Neural crest cell (in vitro differentiated cells): ENCODE results near the gene ARFIP1. TPM values are rescaled to one million over a fixed set of nuclear protein-coding genes. Genes with fewer than 3 reads are reported as not detected.

Experiments
- DNase-seq: peaks from one replicate; pipeline ENCODE4 v3.0.0; 2021; ENCODE audit warnings: low read depth, mixed read lengths, low spot score
- H3K27ac Mint-ChIP-seq: one replicate; pipeline ENCODE4 v1.8.0; 2021; ENCODE audit warnings: mild to moderate bottlenecking, mixed read lengths; ENCODE audit not compliant: unreplicated experiment
- H3K27me3 Mint-ChIP-seq: 2 replicates; pipeline ENCODE4 v1.8.0; 2021; ENCODE audit warnings: low read depth, mild to moderate bottlenecking, mixed read lengths
- H3K36me3 Mint-ChIP-seq: 2 replicates; pipeline ENCODE4 v1.8.0; 2021; ENCODE audit warnings: low read depth, mild to moderate bottlenecking, mixed read lengths
- H3K4me1 Mint-ChIP-seq: 2 replicates; pipeline ENCODE4 v1.8.0; 2021; ENCODE audit warnings: mixed read lengths
- H3K4me3 Mint-ChIP-seq: one replicate; pipeline ENCODE4 v1.8.0; 2021; ENCODE audit warnings: mild to moderate bottlenecking, mixed read lengths
- H3K9me3 Mint-ChIP-seq: 2 replicates; pipeline ENCODE4 v1.8.0; 2021; ENCODE audit warnings: mixed read lengths
- total RNA-seq: library from RNA; stranded (reverse); gene quantifications from 2 replicates; pipeline ENCODE4 v1.2.1, GENCODE V29; 2021
- TF ChIP-seq, protein P1 (sequence below): fragments of 200-600 bp; sonication (generic); conservative IDR thresholded peaks from 2 replicates; pipeline ENCODE4 v1.5.0; 2021; ENCODE audit warnings: antibody characterized with exemption, mild to moderate bottlenecking

The ARFIP1 gene
- total RNA-seq, 1 donor from 2014 or later, result 37.4 TPM

- H3K27me3 Mint-ChIP-seq, result no peaks in the 10 kb centered on the region
- peaks cover 55% of the 10 kb centered on the region for H3K4me1 Mint-ChIP-seq
- peak overlapping the region; percentile 94 for H3K27ac Mint-ChIP-seq
- peak; percentile 29 for DNase-seq
- H3K9me3 Mint-ChIP-seq, result no peaks in the 10 kb centered on the region
- no peaks in the 10 kb centered on the region for H3K36me3 Mint-ChIP-seq
- peak overlapping the region; percentile 100 for H3K4me3 Mint-ChIP-seq
- TF ChIP-seq, protein P1, sequence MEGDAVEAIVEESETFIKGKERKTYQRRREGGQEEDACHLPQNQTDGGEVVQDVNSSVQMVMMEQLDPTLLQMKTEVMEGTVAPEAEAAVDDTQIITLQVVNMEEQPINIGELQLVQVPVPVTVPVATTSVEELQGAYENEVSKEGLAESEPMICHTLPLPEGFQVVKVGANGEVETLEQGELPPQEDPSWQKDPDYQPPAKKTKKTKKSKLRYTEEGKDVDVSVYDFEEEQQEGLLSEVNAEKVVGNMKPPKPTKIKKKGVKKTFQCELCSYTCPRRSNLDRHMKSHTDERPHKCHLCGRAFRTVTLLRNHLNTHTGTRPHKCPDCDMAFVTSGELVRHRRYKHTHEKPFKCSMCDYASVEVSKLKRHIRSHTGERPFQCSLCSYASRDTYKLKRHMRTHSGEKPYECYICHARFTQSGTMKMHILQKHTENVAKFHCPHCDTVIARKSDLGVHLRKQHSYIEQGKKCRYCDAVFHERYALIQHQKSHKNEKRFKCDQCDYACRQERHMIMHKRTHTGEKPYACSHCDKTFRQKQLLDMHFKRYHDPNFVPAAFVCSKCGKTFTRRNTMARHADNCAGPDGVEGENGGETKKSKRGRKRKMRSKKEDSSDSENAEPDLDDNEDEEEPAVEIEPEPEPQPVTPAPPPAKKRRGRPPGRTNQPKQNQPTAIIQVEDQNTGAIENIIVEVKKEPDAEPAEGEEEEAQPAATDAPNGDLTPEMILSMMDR, result no peak
Measured at GRCh38 chr4:152778656-152779512, 870 bp upstream of the ARFIP1 start.

DNA sequence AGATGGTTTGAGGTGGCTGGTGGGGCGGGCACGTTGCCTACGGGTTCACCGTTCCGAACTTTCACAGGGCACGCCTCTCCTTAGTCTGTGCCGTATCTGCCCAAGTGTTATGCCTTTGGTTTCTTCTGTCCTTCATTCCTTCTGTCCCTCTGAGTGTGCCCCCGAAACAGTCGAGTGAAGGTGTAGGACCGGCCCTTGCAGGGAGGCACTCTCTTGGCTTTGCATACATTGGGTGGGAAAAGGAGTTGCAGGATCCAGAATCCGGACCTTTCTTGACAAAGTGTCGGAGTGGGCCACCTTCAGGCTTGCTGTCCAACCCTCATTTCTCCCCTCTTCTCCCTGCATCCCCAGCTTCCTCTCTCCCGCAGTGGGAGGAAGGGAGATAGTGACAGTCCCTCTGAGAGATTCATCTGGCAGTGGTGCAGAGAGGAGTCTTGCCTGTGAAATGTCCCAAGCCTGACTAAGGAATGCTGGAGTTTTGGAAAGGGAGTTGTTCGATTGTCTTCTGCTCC is 569 bp downstream of the ARFIP1 start:
- peak overlapping the region; percentile 94 for H3K27ac Mint-ChIP-seq
- DNase-seq, result no peak
- H3K9me3 Mint-ChIP-seq, result no peaks in the 10 kb centered on the region
- peak overlapping the region; percentile 100 for H3K4me3 Mint-ChIP-seq
- no peaks in the 10 kb centered on the region for H3K27me3 Mint-ChIP-seq
- peaks cover 58% of the 10 kb centered on the region for H3K4me1 Mint-ChIP-seq
- TF ChIP-seq, protein P1, result no peak
- no peaks in the 10 kb centered on the region for H3K36me3 Mint-ChIP-seq

- TF ChIP-seq, protein P1, result peak; percentile 37
- Mint-ChIP-seq H3K27ac (no peak overlapping the region), H3K27me3 (no peaks in the 10 kb centered on the region), H3K4me3 (no peak overlapping the region), H3K36me3 (no peaks in the 10 kb centered on the region), H3K4me1 (peaks cover 38% of the 10 kb centered on the region), H3K9me3 (no peaks in the 10 kb centered on the region)
- DNase-seq, result no peak
Measured at GRCh38 chr4:152784490-152785350, 5.0 kb downstream of the ARFIP1 start.

DNA sequence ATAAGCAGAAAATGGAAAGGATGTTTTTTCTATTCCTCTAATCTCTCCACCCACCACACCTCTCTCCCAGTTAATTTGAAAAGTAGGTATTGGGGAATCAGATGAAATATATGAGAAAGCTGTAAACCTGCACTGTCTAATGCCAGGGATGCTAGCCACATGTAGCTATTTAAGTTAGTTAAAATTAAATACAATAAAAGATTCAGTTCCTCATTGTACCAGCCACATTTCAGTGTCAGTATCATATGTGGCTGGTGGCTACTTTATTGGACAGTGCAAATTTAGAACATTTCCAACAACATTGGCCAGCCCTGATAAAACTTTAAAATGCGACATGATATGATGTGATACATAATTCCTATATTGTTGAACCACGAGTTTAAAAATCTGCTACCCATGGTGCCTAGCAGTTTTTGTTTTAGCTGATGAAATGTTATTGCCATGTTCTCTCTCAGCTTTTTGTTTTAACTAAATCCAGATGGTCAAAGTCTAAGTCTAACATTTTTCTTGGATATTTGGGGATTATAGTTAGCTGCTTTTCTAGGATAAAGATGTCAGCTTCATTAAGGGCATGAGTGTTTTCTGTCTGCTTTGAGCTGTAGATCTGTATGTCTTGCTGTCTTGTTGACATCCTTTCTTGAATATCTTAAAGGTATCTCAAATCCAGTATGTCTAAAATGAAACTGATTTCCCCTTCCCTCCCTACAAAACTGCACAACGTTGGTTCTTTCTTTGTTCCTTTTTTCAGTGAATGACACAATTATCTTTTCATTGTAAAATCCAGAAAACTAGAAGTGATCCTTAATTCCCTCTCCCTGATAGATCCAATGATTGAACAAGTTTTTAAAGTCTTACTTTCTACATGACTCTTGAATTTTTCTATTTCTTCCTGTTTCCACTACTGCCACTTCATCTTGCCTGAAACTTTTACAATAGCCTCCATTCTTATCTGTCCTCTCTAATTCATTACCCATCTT is 6.2 kb downstream of the ARFIP1 start:
- Mint-ChIP-seq H3K4me3 (peak overlapping the region; percentile 5), H3K9me3 (no peaks in the 10 kb centered on the region), H3K27ac (peak overlapping the region; percentile 4), H3K36me3 (no peaks in the 10 kb centered on the region), H3K27me3 (no peaks in the 10 kb centered on the region), H3K4me1 (peaks cover 31% of the 10 kb centered on the region)
- TF ChIP-seq, protein P1, result no peak
- DNase-seq, result no peak

DNA sequence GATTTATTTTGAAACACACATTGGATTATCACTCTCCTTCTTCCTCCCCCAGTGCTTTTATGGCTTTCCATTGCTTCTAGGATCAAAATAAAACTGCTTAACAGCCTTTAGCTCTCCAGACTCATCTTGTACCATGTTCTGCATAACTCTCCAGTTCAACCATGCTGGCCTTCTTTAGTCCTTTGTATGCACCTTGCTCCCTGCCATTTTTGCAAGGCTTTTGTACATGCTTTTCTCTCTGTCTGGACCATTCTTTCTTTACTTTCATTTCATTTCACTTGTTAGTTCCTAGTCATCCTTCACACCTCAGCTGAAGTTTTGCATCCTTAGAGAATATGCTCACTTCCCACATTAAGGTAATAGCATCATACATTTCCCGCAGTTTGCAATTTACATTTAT is 6.9 kb downstream of the ARFIP1 start:
- Mint-ChIP-seq H3K27ac (peak overlapping the region; percentile 4), H3K9me3 (no peaks in the 10 kb centered on the region), H3K36me3 (no peaks in the 10 kb centered on the region), H3K4me3 (peak overlapping the region; percentile 5), H3K27me3 (no peaks in the 10 kb centered on the region), H3K4me1 (peaks cover 27% of the 10 kb centered on the region)
- TF ChIP-seq, protein P1, result no peak
- no peak for DNase-seq
